ENCODE measurements around the gene PADI1.

PADI1 gene

GRCh38 chr1:17214876-17215544, 10.1 kb downstream of the PADI1 start:
- DNase-seq (ENCODE audit: low spot score) = peak; percentile 18

GRCh38 chr1:17215545-17215890, 10.6 kb downstream of the PADI1 start:
- no peak for DNase-seq (ENCODE audit: low spot score)

GRCh38 chr1:17216078-17216477, 11.2 kb downstream of the PADI1 start:
- no peak for DNase-seq (ENCODE audit: low spot score)

DNA sequence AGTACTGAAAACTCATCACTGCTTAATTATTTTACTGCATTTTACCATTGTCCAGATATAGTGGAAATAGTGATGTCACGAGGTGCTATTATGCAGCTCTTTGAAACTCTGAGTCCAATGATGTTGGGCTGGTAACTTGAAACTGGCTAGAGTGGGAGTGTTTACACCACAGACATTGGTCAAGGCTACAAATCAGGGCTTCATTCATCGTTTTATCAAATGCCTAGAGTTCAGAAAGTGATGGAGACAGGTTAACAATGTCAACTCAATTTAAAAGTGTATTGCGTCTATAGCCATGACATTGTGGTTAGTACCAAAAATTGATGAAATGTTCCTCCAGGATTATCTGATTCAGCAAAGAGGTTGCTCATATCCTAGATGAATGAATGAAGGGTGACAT, 12.7 kb downstream of the PADI1 start:
- DNase-seq (ENCODE audit: low spot score) = no peak

DNA sequence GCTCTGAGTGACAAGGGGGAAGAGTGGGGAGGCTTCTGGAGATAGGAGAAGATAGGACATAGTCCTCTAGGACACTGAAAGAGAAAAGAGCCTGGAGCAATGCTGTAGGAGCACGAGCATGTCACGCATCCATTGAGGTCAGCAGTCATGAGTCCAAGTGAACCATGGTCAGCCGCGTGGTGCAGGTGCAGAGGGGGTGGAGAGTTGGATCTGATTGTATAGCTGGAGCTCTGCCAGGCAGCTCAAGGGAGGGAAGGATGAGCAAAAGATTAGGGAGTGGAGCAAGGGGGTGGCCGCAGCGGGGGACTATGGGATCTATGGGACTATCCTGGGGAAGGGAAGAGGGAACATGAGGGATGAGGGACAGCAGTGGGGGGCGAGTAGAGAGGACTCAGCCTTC, 14.0 kb downstream of the PADI1 start:
- DNase-seq (ENCODE audit: low spot score) = no peak

- DNase-seq (ENCODE audit: low spot score) = no peak
These were observed 15.4 kb downstream of the PADI1 start for GRCh38 chr1:17220287-17220686.

GRCh38 chr1:17222557-17222956, 17.6 kb downstream of the PADI1 start:
- no peak for DNase-seq (ENCODE audit: low spot score)

GRCh38 chr1:17224434-17224833, 19.5 kb downstream of the PADI1 start:
- no peak for DNase-seq (ENCODE audit: low spot score)

- DNase-seq (ENCODE audit: low spot score) = no peak
These were observed 20.2 kb downstream of the PADI1 start for GRCh38 chr1:17225140-17225539.

- no peak for DNase-seq (ENCODE audit: low spot score)
These were observed 22.5 kb downstream of the PADI1 start for GRCh38 chr1:17227358-17227915.

DNA sequence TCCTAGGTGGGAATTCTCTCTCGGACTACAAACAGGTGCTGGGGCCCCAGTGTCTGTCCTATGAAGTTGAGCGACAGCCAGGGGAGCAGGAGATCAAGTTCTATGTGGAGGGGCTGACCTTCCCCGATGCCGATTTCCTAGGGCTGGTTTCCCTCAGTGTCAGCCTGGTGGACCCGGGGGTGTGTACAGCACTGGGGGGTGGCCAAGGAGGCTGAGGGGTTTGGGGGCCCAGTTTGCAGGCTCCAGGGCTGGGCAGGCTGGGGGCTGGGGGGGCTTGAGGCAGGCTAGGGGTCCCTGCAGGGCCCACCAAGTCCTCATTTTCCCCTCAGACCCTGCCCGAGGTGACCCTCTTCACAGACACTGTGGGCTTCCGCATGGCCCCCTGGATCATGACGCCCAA, 23.7 kb downstream of the PADI1 start:
- DNase-seq (ENCODE audit: low spot score) = no peak

GRCh38 chr1:17229379-17229778, 24.5 kb downstream of the PADI1 start:
- peak; percentile 86 for DNase-seq (ENCODE audit: low spot score)

DNA sequence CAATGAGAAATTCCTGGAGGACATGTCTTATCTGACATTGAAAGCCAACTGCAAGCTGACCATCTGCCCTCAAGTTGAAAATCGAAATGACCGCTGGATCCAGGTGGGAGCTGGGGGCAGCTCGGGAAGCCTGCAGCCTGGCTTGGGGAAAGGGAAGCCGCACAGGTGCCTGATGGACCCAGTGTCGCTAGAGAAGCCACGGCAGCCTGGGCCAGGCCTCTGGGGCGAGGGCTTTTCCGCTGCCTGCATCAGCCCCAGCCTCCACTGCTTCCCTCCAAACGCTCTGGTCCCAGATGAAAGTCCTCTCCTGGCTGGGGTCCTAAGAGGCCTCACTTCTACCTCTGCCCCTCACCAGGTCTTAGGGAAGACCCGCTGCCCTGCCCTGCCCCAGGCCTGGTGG, 25.2 kb downstream of the PADI1 start:
- no peak for DNase-seq (ENCODE audit: low spot score)

DNA sequence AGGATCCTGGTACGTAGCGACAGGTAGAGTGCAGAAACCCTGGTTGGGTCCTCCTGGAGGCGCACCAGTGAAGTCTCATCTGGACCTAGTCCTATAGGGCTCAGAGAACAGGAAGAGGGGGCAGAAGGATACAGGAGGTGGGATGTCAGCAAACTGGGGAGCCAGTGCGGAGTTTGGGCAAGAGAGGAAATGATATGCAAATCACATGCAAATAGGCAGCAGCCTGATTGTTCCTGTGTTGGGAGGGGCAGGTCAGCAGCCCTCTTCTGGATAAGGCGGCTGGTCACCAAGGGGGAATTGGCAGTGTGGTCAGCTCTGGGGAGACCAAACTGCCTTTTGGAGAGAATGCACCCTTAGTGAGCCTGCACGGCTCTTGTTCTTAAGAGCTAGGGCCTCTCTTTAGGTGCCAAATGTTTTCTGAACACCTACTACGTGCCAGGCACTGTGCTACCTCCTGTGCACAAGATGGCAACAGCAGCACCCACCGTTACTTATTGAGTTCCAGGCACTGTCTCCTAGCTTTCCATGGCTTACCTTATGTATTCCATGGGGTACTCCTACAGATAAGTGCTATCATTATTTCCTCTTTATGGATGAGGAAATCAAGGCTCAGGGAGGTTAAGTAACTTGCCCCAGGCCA, 25.9 kb downstream of the PADI1 start:
- DNase-seq (ENCODE audit: low spot score) = no peak

- peak; percentile 92 for DNase-seq (ENCODE audit: low spot score)
These were observed 28.1 kb downstream of the PADI1 start for GRCh38 chr1:17232759-17233661.

- peak; percentile 96 for DNase-seq (ENCODE audit: low spot score)
These were observed 28.9 kb downstream of the PADI1 start for GRCh38 chr1:17233675-17234320.

DNA sequence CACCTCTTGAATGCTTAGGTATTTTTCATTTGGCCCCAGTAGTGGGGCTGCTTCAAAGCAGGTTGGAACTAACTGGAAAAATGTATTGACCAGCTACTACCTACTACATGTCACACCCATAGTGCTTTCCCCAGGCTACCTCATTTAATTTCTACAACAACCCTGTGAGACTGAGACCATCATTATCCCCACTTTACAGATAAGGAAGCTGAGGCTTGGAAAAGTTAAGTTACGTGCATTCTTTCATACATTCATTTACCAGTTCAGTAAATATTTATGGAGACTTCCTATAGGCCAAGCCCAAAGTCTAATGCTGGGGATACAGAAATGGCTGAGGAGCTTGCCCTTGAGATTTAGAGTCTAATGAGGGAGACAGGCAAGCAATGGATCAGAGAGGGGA, 29.5 kb downstream of the PADI1 start:
- DNase-seq (ENCODE audit: low spot score) = no peak

DNA sequence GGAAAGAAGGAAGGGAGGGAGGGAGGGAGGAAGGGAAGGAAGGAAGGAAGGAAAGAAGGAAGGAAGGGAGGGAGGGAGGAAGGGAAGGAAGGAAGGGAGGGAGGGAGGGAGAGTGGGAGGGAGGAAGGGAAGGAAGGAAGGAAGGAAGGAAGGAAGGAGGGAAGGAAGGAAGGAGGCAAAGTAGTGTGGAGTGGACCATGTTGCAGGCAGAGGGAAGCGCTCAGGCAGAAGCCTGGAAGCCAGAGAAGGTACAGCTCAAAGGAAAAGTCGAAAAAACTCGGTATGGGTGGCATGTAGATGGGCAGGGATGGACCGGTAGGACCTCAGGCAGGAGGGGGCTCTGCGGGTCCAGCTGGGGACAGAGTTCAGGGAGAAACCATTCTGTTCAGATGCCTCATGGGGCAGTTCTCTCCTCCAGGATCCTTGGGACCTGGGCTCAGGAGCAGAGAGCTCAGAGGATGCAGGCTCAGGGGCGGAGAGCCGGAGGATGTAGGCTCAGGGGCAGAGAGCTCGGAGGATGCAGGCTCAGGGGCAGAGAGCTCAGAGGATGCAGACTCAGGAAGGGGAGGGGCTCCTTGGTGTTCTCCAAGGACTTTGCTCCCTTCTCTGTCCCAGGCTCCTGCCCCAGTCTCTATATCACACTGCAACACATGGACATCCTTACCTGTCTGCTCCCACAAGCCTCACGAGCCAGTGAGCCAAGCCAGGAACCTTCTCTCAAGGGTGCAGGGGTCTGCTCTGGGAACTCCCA, 30.4 kb downstream of the PADI1 start:
- no peak for DNase-seq (ENCODE audit: low spot score)

GRCh38 chr1:17236779-17237560, 32.0 kb downstream of the PADI1 start:
- peak; percentile 84 for DNase-seq (ENCODE audit: low spot score)

- no peak for DNase-seq (ENCODE audit: low spot score)
These were observed 32.6 kb downstream of the PADI1 start for GRCh38 chr1:17237561-17237903.

- peak; percentile 53 for DNase-seq (ENCODE audit: low spot score)
These were observed 34.5 kb downstream of the PADI1 start for GRCh38 chr1:17239420-17239819.
